Measurements from ENCODE around the gene NTF3.

The NTF3 gene

DNA sequence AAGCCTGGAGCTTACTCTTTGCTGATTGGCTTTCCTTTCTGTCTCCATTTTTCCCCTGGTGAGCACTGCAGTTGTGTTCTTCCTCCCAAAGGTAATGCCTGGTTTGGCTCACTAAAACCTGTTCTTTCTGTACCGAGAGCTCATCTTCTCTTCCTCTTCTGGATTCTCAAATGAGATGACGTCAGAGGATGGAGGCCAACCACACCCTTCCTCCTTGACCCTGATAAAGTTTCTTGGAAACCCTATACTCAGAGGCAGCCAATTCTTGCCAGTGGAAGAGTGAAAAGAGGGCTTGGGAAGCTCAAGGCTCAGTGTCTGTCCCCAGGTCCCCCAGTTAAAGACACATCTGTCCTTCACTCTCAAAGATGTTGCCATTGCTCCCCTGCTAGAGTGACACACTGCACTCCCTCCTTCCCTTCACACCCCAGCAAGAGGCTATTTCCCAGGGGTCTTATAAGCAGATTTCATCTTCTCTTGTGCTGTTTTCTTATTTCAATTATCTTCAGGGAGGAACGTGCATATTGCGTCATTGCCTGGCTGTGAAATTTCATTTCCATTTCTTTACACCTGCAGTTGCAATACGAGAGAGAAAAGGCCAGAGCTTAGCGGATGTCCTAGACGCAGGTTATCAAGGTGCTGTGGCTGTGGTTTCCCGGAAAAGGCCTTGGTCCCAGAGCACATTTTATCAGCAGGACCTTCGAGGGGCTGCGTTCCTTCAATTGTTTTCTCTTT, 27.3 kb downstream of the NTF3 start:
- no peak for DNase-seq

DNA sequence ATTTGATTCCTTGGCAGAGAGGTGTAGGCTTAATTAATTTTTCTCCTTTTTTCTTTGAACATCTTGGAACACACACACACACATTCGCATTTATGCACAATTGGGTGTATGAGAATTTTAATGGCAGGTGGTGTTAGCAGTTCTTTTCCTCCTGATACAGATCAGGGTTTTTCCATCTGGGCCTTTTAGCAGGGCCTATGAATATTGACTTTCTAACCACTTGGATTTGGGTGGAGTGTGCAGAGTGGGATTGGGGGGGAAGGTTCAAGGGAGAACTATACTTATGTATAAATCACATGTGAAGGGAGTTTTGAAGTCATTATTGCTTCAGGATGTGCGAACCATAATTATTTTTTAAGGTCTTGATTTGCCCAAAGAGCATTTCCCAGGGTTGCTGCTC, 28.9 kb downstream of the NTF3 start:
- no peak for DNase-seq

DNA sequence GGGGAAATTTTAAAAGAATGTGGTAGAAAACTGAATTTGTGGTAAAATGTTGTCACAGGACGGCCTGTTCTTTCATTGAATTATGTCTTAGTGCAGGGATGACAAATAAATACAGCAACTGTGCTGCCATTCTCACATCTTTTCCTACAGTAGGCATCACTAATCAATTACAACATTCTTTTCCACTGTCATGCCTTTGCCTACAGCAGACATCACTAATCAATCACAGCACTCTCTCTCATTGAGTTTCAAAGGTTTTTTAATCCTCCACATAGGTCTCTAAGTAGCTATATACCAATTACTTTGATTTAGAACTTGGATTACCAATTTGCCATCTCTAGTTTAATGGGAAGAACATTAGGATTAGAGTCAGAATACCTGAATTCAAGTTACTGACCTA, 30.1 kb downstream of the NTF3 start:
- no peak for DNase-seq

DNA sequence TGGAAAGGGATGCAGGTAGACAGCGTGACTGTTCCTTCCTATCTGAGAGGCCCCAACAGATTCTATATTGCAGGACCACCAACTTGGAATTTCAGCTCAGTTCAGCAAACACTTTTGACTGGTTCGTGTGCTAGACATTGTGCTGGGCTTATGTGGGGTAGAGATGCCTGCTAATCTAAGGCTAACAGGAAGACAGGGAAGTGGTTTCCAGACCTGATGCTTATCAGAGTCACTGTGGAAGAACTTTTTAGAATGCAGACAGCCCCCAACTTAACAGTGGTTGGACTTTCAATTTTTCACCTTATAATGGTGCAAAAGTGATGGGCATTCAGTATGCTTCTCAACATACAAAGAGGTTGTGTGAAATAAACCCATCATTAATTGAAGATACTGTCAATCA, 32.2 kb downstream of the NTF3 start:
- DNase-seq, result no peak

DNA sequence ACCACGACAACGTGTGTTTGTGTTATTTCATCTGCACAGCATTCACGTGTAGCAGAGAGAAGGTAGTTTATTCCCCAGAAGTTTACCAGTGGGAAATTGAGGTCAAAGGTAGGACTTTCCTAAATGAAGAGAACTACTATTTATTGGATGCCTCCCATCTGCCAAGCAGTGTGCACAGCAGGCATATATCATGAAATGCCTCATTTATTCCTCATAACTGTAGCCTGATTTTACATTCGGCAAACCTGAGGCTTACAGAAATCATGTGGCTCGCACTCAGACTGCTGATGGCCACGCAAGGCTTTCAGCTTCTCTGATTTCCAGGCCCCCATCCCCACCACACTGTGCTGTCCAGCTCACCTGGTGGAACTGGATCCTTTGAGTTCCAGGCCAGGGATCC, 33.5 kb downstream of the NTF3 start:
- no peak for DNase-seq

DNA sequence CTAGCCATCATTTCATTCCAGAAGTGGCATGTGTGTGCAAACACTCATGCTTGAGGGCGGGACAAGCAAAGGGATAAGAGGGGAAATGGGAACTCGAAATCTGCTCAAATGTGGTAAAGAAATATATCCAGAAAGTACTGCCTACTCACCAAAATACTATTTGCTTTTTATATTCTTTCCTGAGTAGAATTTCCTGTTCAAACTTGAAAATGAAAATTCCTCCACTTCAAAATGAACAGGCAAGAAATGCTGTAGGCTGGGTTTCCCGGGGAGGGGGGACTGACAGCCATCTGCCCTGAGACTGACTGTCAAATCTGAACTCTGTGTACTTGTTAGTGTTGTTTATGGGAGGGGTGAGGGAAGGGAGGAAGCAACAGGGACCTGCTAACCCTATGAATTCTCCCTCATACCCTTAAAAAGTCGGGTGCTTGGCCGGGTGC, 34.6 kb downstream of the NTF3 start:
- DNase-seq, result no peak

DNA sequence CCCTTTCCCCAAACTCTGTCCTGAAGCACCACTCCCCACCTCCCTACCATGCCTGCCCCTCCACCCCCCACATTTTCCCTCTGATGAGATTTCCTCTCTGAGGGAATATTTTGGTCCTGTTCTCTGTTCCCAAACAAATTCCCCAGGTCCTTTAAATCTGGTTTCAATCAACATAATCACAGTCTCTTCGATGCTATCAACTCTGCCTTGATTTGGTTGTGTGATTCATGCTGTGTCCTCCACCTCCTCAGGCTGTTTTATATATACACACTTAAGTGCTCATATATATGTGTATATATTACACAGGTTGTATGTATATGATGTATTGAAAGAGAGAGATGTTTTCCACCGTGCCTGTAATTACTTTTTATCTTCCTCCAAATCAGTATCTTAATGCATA, 36.0 kb downstream of the NTF3 start:
- no peak for DNase-seq

DNA sequence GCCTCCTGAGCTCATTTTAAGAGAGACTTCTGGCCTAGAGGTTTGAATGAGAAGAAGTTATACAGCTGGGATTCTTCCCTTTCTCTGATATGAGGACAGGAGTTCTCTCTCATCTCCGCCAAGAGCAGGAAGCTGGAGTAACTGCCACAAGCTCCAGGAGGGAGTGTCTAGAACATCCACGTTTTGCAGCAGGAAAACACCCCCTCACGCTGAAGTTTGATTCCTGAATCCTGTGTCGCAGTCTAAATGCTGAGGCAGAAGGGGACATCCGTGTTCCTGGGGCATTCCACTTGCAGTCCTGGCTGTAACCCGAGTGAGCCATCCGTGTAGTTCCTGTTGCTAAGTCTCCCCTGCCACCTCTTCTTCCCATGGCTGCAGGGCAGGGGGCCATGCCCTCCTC, 38.3 kb downstream of the NTF3 start:
- DNase-seq, result no peak

DNA sequence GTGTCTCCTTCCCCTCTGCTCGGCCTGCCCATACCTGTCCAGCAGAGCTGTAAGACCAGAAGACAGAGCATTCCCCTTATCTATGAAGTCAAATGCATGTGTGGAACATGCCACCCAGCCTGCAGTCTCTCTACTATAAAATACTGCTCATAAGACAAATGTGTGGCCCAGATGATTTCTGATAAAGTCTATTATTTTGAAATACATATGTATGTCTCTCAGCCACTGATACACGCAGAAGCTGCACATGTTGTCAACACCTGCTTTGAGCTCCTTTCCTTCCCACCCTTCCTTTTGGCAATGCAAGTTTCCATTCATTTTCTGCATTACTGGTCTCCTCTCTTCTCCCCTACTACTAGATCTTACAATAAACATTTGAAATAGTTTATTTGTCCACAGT, 38.8 kb downstream of the NTF3 start:
- DNase-seq, result no peak

DNA sequence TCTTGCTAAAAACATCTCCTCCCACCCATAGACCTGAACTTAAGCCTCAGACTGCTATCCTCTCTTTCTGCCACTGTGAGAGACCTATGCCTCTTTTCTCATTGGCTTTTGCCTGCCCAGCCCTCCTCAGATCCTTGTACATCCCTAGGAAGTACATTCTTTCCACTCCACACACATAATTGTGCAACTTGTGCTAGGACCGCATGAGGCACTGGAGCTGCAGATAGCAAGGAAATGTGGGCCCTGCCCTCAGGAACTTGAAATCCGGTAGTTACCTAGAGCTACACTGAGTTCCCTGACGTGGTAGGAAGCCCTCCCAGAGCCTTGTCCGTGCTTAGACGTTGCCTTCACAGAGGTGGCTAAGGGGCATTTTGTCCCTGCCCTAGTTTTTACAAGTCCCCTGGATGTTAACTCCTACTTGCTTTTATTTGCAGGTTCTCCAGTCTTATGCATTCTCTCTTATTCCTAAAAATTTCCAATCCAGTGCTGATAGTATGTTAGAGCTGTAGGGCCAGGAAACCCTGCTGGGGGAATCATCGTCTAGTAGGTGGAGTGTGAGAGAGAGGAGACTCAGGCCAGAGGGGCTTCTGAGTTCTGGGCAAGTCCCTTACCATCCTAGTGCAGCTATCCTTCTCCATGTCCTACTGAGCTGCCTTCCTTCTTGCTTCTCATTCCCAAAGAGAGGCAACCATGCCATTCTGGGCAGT, 41.3 kb downstream of the NTF3 start:
- DNase-seq, result no peak

DNA sequence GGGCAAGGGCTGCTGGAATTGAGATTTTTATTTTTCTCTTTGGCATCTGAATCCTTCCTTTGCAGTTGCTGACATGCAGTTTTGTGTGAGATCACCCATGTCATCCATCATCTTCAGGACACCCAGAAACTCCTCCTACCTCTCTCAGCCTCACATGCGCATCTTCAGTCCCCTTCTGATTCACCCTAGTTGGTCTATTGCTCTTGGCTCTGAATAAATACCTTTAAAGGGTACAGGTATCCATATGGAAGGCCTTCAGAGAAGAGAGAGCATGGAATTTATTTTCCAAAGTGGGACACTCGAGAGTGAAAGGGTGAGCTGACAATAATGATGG, 41.8 kb downstream of the NTF3 start:
- DNase-seq, result no peak

DNA sequence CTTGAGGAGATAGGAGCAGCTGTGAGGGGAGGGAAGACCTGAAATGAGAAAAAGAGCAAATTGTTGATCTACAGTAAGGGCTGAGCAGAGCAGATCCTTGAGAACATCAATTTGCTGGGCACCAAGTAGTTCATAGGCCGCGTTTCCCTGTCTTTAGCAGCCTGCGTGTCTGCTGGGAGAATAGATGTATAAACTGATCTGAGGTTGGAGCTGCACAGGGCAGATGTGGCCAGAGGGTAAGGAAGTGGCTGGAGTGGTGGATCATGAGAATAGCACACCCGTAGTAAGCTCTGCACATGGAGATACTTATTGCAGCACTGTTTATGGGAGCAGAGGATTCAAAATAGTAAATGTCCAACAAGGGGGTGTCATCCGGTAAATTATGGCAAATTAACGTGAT, 44.4 kb downstream of the NTF3 start:
- DNase-seq, result no peak

DNA sequence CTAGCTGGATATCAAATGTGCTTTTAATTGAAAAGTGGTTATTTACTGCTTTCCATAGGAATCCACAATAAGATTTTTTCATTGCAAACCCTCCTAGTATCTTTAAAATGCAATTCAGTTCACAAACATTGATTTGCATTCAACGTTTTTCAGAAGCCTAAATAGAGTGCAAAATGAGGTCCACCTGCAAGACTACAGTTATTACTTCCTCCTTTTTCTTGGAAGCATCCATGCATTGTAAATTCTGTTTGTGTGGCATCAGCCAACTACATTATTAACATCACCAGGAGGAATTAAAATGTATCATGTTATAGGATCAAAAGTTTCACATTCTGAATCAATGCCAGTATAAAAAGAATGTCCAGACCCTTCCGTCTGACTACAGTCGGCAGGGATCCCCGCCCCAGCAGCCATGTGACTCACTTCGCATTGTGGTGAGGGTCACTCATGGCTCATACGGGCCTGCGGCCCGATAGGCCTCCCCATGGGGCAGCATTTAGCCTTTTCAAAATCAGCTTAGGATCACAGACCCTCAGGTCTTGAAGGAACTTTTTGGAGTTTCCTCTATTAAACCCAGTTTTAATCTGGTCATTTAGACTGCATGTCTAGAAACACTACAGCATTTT, 46.3 kb downstream of the NTF3 start:
- no peak for DNase-seq

DNA sequence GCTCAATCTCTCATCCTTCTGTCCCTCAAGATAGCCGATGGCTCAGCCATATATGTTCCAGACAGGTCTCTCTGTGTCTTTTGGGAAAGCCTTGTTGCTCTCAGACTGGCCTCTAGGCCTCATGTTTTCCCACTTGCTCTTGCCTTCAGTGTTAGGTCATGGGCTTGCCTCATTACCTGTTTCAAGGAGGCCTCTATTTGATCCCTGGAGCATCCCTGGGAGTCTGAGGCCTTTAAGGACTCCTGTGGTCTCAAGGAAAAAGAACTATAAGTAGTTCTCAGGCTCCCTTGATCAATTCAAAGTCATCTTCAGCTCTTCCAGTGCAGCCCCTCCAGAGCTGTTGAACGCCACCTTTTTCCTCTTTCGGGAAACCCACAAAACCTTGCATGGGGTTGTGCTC, 47.9 kb downstream of the NTF3 start:
- no peak for DNase-seq

DNA sequence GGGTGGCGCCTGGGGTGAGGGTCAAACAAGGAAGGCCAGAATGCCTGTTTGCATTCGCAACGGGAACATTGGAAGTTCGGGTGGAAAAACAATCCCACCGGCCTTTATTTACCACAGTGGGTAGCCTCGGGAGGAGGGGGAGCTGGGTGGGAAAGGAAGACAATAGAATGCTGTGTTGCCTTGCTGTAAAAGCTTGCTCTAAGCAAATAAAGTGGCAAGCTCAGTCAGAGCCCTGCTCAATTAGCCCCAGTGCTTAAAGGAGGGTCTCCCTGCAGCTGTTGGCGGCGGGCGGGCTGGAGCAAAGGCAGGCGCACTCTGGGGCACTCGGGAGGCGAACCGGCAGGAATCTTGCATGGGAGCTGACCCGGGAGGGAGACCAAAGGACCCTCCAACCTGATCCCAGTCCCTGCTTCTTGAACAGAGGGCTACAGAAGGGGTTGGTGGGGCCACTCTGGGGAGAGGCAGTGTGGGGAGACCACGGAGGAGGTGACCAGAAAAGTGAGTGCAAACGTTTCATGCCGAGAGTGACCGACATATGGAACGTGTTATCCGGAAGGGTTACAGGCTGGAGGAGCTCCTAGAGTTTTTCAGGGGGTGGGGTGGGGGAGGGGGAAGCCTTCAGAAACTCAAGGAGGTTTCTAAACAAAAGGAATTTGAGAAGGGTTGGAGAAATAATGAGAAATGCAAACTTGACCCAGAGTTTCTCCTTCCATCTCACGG, 48.5 kb downstream of the NTF3 start:
- DNase-seq, result no peak

DNA sequence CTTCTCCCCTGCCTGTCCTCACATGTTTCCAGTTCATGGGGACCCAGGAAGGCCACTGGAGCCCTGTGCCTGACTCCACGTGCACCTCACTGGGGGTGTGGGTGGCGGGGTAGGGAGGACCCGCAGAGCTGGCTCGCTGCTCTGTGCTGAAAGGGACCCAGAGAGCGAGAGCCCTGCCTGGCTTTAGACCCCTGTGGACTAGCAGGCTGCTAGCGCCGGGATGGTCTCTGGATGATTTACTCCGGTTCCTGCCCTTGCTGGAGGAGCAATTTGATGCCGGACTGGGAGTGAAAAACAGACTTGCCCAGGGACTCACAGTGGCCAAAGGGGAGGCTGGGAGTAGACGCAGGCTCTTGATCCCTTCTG, 49.0 kb downstream of the NTF3 start:
- no peak for DNase-seq

DNA sequence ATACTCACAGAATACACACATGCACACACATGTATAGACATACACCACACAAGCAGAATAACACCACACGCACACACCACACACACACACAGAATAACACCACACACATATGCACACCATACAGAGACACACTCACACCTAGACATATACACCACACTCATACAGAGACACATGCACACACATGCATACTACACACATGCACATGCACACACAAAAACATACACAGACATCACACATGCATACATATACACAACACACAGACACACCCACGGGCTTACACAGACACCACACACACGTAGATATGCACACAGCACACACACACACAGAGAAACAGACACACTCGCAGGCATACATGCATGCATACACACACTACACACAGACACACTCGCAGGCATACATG, 49.7 kb downstream of the NTF3 start:
- DNase-seq, result no peak

DNA sequence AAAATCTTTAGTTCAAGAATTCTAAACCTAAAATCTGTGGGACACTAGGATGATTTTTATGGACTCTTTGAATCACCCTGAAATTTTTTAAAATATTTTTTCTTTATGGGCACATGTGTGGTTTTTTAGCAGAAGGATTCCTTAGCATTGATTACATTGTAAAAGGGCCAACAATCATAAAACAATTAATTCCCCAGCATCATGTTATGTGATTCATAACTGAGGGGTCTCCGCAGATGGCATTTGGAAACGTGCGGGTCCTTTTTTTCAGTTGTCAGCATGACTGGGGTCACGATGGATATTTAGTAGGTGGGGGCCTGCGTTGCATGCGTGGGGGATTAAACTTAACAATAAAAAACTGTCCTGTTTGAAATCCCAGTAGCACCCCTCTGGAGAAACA, 52.5 kb downstream of the NTF3 start:
- no peak for DNase-seq

DNA sequence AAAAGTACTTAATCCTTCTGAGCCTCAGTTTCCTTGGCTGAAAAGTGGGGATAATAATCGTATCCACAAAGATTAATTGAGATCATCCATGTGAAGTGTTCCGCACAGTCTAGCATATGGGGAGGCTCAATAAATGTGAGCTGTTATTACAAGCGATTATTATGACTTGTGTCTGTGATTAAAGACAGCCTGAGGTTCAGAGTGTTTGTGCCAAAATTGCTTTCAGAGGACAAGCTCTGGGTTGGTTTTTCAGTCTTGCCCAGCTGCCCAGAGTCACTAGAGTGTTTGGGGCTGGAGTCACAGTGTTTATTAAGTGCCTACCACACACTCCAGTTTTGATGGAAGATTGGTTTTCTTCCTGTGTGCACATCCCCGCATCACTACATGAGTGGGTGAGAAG, 53.5 kb downstream of the NTF3 start:
- DNase-seq, result no peak

DNA sequence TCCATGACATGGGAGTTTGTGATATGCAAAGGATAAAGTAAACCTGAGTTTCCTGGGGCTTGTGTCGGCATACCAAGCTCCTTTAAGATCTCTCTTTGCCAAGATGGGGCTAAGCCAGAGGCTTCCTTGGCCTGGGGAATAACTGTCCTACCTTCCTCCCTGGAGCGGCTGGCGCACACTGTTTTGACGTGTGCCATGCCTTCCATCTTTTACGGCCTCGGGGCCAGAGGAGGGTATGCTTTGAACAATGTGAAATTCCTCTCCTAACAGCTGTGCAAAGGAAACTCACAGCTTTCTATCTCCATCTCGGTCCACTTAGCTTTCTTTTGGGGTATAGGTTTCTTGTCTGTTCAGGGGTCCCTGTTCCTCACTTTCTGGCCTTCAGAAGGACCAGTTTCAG, 55.2 kb downstream of the NTF3 start:
- DNase-seq, result no peak

DNA sequence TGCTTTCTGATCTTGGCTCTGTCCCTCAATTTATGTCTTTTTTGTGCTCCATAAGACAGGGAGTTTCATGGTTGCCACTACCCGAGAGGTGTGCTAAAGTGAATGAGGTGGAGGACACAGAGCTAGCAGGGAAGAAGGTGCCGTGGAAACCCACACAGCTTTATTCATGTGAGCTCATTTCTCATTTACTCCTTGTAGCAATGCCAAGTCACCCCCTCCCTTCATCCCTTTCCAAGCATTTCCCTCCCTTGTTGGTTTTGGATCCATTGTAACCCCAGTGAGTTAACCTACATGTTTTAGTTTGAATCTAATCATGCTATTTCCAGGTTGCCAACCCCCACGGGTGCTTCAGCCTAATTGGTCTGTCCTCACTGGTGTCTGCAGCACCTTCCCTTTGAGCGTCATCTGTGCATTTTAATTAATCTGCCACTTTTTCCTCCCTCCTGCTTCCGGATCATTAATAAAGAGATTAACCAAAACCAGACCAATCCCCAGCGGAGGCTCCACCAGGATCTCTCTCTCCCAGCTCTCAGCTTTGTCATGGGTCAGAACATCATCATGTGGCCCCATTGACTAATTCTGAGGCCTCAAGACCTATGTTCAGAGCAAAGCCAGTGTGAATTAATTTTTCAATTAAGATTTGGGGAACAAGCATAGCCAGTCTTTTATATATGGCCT, 56.2 kb downstream of the NTF3 start:
- no peak for DNase-seq

DNA sequence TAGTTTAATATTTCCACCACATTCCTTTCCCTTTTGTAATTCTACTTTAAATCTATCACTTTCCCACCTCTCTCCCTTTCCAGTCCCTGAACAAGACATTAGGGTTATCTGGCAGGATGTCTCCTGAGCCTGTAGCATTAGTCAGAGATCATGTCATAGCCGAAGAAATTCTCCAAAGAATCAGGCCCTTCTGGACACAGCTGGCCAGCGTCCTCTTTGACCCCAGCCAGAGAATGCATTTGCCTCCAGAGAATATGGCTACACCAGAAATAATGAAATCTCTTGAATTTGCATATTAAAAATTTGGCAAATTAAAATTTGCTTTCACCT, 56.7 kb downstream of the NTF3 start:
- no peak for DNase-seq

DNA sequence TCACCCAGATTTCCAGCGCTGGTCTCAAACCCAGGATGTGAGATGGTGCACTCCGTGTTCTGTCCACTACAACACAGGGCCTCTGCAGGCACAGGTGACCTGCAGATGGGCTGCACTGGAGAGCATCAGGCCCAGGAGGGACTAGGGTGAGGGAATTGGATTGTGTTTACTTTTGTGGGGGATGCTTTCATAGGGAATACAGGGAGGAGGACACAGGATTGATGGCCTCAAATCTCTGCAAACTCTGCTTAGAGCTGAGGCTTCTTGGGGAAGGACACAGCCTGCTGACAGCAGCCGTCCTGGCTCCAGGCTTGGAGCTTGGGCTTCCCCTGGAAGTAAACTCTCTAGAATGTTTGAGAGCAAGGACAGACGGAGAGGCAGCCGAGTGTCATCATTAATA, 57.1 kb downstream of the NTF3 start:
- no peak for DNase-seq

Data from activated T-cell treated with anti-CD3 and anti-CD28 coated beads for 4 hours (primary cell).